ENCODE measurements around the gene TMEM86B.
"Not testable (repeated sequence)": the region's sequence is repeated elsewhere in the genome, so short reads cannot be mapped to it uniquely, and the experiment has no call there.

TMEM86B gene

GRCh38 chr19:55224038-55224665 is 4.4 kb downstream of the TMEM86B start:
- in situ Hi-C loops (cut with HindIII; ENCODE audit: low sequenced_read_pairs) = loop anchor here (5.0 kb wide), 1 partner anchor 73 kb away; no protein-coding TSS in a partner anchor

- in situ Hi-C loops (cut with HindIII; ENCODE audit: low sequenced_read_pairs) = loop anchor here (5.0 kb wide), 1 partner anchor 74 kb away; no protein-coding TSS in a partner anchor
Measured at GRCh38 chr19:55223291-55224037, 5.1 kb downstream of the TMEM86B start.

GRCh38 chr19:55220525-55220924 is 8.0 kb downstream of the TMEM86B start:
- in situ Hi-C loops (cut with HindIII; ENCODE audit: low sequenced_read_pairs) = loop anchor here (5.0 kb wide), 1 partner anchor 77 kb away; no protein-coding TSS in a partner anchor

- in situ Hi-C loops (cut with HindIII; ENCODE audit: low sequenced_read_pairs) = loop anchor here (5.0 kb wide), 1 partner anchor 406 kb away; the partner anchor contains the start of gene ZNF784
Measured at GRCh38 chr19:55216461-55217198, 11.9 kb downstream of the TMEM86B start.

- in situ Hi-C loops (cut with HindIII; ENCODE audit: low sequenced_read_pairs) = no loop called here
Measured at GRCh38 chr19:55213547-55213946, 15.0 kb downstream of the TMEM86B start.

- in situ Hi-C loops (cut with HindIII; ENCODE audit: low sequenced_read_pairs) = no loop called here
Measured at GRCh38 chr19:55212447-55212846, 16.1 kb downstream of the TMEM86B start.

GRCh38 chr19:55209693-55210472 is 18.7 kb downstream of the TMEM86B start:
- in situ Hi-C loops (cut with HindIII; ENCODE audit: low sequenced_read_pairs) = no loop called here

GRCh38 chr19:55208880-55209692 is 19.5 kb downstream of the TMEM86B start, which contains the start of gene PTPRH:
Gene PTPRH (minus strand): TSS chr19:55209501. CDS start chr19:55209433, 68 bp downstream.
- in situ Hi-C loops (cut with HindIII; ENCODE audit: low sequenced_read_pairs) = no loop called here

GRCh38 chr19:55206664-55207500 is 21.7 kb downstream of the TMEM86B start:
- in situ Hi-C loops (cut with HindIII; ENCODE audit: low sequenced_read_pairs) = no loop called here

GRCh38 chr19:55202199-55202598 is 26.4 kb downstream of the TMEM86B start:
- in situ Hi-C loops (cut with HindIII; ENCODE audit: low sequenced_read_pairs) = not testable (repeated sequence)

GRCh38 chr19:55199620-55200204 is 28.9 kb downstream of the TMEM86B start:
- in situ Hi-C loops (cut with HindIII; ENCODE audit: low sequenced_read_pairs) = no loop called here

- in situ Hi-C loops (cut with HindIII; ENCODE audit: low sequenced_read_pairs) = no loop called here
Measured at GRCh38 chr19:55198651-55199050, 29.9 kb downstream of the TMEM86B start.

GRCh38 chr19:55197528-55197927 is 31.0 kb downstream of the TMEM86B start:
- in situ Hi-C loops (cut with HindIII; ENCODE audit: low sequenced_read_pairs) = no loop called here

- in situ Hi-C loops (cut with HindIII; ENCODE audit: low sequenced_read_pairs) = no loop called here
Measured at GRCh38 chr19:55196803-55197202, 31.8 kb downstream of the TMEM86B start.

- in situ Hi-C loops (cut with HindIII; ENCODE audit: low sequenced_read_pairs) = no loop called here
Measured at GRCh38 chr19:55193481-55193880, 35.1 kb downstream of the TMEM86B start.

GRCh38 chr19:55189403-55189835 is 39.1 kb downstream of the TMEM86B start:
- in situ Hi-C loops (cut with HindIII; ENCODE audit: low sequenced_read_pairs) = no loop called here

- in situ Hi-C loops (cut with HindIII; ENCODE audit: low sequenced_read_pairs) = no loop called here
Measured at GRCh38 chr19:55188625-55189024, 39.9 kb downstream of the TMEM86B start.

GRCh38 chr19:55186080-55186479 is 42.5 kb downstream of the TMEM86B start:
- in situ Hi-C loops (cut with HindIII; ENCODE audit: low sequenced_read_pairs) = no loop called here

All from endothelial cell of hepatic sinusoid (primary cell).